ENCODE data around the gene LMO1.
A peak's percentile ranks its signal among the peaks of the same experiment; 100 is the strongest.

Gene LMO1

DNA sequence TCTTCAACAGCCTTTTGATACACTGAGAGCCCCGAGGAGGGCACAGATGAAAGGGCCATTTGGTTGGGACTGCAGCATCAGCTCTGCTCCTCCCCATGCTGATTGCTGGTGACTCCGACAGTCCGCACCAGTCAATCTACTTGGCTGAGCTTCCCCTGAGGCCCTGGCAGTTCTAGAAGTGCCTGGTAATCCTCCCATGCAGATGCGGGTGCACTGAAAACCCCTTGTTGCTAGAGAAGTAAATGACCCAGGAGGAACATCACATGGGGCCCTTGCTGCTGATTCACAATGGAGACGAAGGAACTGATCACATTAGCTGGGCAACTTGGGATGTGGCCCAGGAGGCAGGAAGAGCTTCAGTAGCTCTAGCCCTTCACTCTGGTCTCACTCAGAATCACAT, 59.7 kb downstream of the LMO1 start:
- no peak for DNase-seq (ENCODE audit: low spot score)

DNA sequence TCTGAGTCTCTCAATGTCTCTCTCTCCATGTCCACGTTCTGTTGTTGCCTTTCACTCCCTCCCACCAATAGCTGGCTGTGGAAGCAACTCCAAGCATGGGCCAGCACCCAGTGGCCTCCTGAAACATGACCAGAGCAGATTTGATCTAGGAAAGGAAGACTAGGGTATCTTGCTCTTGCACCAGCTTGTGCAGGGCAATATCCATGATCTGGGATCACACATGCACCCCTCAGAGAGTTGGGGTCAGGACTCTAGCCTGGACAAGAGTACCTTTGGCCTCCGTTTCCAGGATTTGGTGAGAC, 60.3 kb downstream of the LMO1 start:
- no peak for DNase-seq (ENCODE audit: low spot score)

DNA sequence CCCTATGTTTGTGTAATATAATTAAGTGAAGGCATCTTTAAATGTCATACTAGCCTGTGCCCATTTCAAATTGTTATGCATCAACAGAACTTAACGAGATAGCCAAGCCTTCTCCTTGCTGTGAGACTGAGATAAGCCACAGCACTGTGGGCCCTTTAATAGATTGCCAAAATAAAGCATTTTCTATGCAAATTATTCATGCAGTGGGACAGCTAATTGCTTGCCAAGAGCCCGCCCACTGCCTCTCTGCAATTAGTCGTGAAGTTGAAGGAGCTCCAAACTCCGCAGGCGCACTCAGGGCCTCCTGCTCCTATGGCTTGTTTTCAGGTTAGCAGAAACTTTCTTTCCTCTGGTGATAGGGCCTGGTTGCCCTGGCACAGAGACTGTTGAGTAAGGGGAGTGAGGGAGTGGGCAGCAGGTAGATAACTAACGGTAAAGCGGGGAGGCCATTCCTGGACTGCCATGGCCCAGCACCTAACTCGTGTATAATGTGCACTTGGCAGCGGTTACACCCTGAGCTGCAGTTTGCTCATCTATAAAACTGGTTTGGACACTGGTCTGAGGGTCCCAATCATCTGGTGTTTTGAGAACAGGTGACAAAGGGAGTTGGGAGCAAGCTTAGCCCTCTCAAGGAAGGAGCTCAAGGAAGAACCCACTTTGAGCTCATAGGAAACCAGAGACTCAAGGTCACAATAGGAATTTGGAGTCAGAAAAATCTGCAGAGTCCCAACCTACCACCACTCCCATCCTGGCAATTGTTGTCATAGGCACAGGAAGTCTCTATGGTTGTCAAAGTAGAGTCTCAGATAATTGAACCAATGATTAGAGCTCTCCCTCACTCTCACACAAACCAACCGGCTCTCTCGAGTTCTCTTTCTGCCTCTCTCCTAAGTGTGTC, 60.9 kb downstream of the LMO1 start:
- DNase-seq (ENCODE audit: low spot score) = no peak

GRCh38 chr11:8201644-8202365, 61.9 kb downstream of the LMO1 start:
- peak; percentile 54 for DNase-seq (ENCODE audit: low spot score)

DNA sequence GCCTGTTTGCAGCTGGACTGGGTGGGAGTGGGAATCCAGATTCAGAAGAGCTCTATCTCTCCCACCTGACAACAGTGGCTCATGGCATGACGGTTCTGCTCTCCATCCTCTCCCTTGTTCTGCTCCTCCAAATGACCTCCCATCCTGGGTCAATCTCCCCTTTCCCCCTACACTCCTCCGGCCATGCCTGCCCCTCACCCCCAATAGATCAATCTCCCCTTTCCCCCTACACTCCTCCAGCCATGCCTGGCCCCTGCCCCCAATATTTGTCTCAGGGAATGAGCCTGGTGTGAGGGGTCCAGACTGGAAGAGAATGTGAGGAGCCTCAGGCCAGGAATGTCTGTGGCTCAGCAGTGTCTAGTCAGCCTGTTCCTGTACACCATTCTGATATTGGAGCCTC, 64.0 kb downstream of the LMO1 start:
- DNase-seq (ENCODE audit: low spot score) = no peak

DNA sequence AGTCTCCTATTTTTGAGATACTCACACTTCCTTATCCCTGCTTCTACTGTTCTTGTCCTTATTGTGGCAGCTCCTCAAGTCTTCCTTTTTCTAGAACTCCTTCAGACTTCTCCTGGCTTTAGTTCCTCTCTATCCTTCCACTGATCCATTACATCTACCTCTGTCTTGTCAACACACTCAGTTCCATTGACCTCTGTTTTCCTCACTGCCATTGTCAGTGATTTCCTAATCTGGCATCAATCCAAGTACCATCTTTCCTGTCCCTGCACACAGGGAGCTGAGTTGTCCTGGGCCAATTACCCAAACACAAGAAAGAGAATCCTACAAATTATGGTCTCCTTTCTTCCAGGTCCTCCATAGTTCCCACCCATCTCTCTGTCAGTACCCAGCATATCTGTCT, 66.9 kb downstream of the LMO1 start:
- DNase-seq (ENCODE audit: low spot score) = no peak

DNA sequence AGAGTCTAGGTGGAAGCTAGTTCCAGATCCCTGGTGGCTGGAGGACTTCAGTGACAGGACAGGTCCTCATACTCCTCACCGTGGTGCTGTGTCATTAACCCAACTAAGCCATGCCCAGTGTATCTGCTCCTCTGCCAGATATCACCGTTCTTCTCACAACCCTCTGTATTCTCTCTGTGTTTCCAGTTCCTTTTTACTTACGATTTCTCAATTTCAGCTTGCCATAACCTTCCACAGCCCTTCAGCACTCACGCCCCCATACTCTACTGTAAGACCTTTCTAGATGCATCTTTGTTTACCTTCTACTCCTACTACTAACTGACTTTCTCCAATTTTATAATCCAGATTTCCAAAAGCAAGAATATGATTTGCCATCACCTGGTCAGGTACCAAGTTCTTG, 68.7 kb downstream of the LMO1 start:
- no peak for DNase-seq (ENCODE audit: low spot score)

DNA sequence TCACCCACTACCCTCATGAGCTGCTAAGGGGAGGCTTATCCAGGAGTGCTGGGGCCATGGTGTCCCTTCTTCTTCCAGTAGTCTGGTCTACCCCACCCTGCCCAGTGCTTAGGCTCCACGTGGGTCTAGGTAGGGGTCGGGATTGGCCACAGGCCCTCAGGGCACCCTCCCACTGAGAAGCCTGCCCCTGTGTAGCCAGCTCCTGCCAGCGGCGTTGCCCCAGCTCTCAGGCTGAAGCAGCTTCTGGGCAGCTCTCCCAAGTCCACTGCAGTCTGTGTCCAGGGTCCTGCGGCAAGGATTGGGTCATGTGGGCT, 70.8 kb downstream of the LMO1 start:
- DNase-seq (ENCODE audit: low spot score) = no peak

DNA sequence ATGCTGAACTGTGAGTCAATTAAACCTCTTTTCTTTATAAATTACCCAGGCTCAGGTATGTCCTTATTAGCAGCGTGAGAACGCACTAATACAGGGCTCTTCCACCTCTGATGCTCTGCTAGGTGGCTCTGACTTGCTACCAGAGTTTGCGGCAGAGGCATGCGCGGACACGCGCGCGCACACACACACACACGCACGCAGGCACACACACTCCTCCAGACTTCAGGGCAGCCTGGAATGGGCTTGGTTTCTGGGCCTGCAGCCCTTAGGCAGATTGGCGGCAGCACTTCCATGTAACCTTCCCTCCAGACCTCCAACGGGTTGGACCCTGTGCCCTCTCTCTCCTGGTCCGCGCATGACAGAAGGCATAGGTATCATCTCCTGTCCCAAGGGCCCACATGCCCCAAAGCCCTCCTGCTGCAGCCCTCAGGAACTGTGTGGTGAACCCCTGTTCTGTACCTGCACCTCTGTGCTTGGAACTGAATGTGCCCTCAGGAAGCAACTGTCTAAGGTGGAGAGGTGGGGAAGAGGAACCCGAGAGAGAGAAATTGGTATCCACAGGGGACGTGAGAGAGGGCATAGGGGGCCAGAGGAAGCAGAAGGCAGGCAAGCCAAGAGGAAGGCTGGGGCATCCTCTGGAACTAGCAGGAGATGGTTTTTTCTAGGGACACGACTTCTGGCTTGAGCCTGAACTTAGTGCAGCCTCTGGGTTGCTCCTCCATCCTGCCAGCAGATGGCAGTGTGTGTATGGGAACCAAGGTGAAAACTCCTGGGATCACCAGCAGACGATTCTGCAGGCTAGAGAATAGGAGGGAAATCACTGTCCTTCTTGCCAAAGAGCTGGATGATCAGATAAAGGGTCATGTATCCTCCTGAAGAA, 71.4 kb downstream of the LMO1 start:
- DNase-seq (ENCODE audit: low spot score) = peak; percentile 85

- no peak for DNase-seq (ENCODE audit: low spot score)
Measured at GRCh38 chr11:8190431-8190830, 73.2 kb downstream of the LMO1 start.

DNA sequence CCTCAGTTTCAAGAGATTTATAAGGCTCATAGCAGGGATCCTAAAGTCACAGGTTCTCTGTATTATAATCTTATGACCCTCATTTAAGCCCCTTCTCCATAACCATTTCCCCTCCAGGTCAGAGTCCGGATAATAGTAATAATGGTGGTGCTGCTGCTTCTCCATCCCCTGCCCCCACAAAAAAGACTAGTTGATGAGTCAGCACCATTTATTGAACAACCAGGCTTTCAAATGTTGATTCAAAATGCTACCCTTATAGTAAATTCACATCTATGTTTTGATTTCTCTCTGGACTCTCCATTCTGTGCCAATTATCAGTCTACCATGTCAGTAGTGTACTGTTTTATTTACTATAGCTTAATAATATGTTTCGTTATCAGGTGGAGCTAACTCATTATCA, 77.2 kb downstream of the LMO1 start:
- DNase-seq (ENCODE audit: low spot score) = no peak

DNA sequence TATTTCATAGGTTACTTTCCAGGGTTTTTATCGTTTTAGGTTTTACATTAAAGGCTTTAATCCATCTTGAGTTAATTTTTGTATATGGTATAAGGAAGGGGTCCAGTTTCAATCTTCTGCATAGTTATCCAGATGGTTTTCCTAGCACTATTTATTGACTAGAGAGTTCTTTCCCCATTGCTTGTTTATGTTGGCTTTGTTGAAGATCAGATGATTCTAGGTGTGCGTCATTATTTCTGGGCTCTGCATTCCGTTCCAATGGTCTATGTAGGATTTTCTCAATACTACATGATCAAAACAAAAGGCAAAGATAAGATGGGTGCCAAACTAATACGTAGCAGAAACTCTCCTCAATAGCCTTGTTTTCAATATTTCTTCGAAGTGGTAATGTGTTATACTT, 80.6 kb downstream of the LMO1 start:
- no peak for DNase-seq (ENCODE audit: low spot score)

DNA sequence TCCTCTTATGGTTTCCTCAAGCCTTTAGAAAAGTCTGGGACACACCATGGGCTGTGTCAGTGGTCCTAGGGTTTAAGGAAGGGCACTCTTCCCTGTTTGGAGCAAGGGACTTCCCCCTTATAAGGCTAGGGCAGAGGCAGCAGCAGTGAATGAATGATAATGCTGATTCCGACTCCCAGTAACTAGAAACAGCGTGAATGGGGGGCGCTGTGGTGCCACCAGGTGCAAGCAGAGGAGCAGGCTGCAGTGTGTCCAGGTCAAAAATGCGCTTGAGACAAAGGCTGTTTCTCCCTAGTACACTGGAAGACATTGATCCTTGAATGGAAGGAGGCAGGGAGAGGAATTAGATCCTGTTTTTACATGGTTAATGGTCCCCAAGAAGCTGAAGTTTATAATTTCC, 83.2 kb downstream of the LMO1 start:
- no peak for DNase-seq (ENCODE audit: low spot score)

DNA sequence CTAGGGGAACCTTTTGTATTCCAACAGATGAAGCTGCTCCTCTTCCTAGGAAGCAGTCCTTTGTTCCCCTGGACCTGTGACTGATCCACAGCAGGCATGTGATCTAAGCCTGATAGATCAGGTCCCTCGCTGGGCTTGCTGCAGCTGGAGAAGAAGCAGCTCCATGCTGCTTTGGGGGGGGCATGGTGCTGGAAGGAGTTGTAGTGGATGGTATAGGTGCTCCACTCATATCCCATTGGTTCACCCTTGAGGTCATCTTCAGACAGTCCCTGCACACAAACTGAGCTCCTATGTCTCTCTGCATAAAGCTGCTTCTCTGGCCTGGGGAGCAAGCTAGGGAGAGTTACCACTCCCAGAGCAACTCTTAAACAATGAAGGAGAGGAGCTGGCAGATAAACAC, 85.4 kb downstream of the LMO1 start:
- no peak for DNase-seq (ENCODE audit: low spot score)

DNA sequence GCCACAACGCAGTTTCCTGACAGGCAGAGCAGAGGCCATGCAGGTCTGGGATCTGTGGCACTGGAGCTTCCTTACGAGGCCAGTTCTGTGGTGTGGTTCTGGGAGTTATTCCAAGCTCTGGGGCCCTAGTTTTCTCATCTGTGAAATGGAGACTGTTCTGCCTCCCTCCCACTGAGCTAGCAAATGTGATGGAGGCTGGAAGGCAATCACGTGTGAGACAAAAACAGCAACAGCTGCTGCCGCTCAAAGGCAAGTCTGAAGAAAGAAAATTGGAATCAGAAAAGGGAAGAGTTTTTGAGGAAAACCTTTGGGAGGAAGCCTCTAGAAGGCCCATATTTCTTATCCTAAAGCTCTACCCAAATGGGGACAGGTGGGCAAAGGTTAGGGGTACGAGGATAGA, 86.5 kb downstream of the LMO1 start:
- DNase-seq (ENCODE audit: low spot score) = no peak
